Renal pelvis (tissue), 4 donors: ENCODE measurements around the gene GLP1R. TPM values are rescaled to one million over a fixed set of nuclear protein-coding genes. Genes with fewer than 3 reads are reported as not detected.

Experiments
- DNase-seq: peaks from one replicate; pipeline ENCODE4 v3.0.0-alpha.2; 2013
- polyA plus RNA-seq, 3 donors: library from polyadenylated mRNA; unstranded; fragments of 120-200 nt; gene quantifications; one replicate each; pipeline ENCODE4 v1.2.1, GENCODE V29; 2013; ENCODE audit not compliant: insufficient read length in 3 of 3

The GLP1R gene
- polyA plus RNA-seq, 3 donors = 0.93 to 1.1 (median 0.94) TPM

- no peak for DNase-seq
Observed at GRCh38 chr6:39043776-39044175, 4.8 kb upstream of the GLP1R start.

- no peak for DNase-seq
Observed at GRCh38 chr6:39044181-39044580, 4.4 kb upstream of the GLP1R start.

- no peak for DNase-seq
Observed at GRCh38 chr6:39047434-39048327, 900 bp upstream of the GLP1R start.

- DNase-seq = no peak
Observed at GRCh38 chr6:39049575-39050283, 1.1 kb downstream of the GLP1R start.

GRCh38 chr6:39050453-39051112 lies 2.0 kb downstream of the GLP1R start:
- no peak for DNase-seq

GRCh38 chr6:39051399-39052122 lies 3.0 kb downstream of the GLP1R start:
- DNase-seq = no peak

- DNase-seq = no peak
Observed at GRCh38 chr6:39053016-39053624, 4.5 kb downstream of the GLP1R start.

GRCh38 chr6:39053854-39054576 lies 5.4 kb downstream of the GLP1R start:
- DNase-seq = no peak

- no peak for DNase-seq
Observed at GRCh38 chr6:39054577-39055142, 6.1 kb downstream of the GLP1R start.

GRCh38 chr6:39055661-39056060 lies 7.1 kb downstream of the GLP1R start:
- DNase-seq = no peak

GRCh38 chr6:39056191-39056590 lies 7.6 kb downstream of the GLP1R start:
- DNase-seq = no peak

GRCh38 chr6:39056681-39057080 lies 8.1 kb downstream of the GLP1R start:
- DNase-seq = no peak

- no peak for DNase-seq
Observed at GRCh38 chr6:39057251-39058155, 8.9 kb downstream of the GLP1R start.

GRCh38 chr6:39058471-39059147 lies 10.0 kb downstream of the GLP1R start:
- no peak for DNase-seq

GRCh38 chr6:39059496-39060310 lies 11.1 kb downstream of the GLP1R start:
- no peak for DNase-seq

- no peak for DNase-seq
Observed at GRCh38 chr6:39060467-39061160, 12.0 kb downstream of the GLP1R start.

- no peak for DNase-seq
Observed at GRCh38 chr6:39061182-39061581, 12.6 kb downstream of the GLP1R start.
